HG02938 (cell line): ENCODE measurements around the gene L3MBTL4.
"Not testable (repeated sequence)": the region's sequence is repeated elsewhere in the genome, so short reads cannot be mapped to it uniquely, and the experiment has no call there.

Source experiments
- ATAC-seq: cut with Tn5 transposase; IDR thresholded peaks from one replicate; pipeline ENCODE4 v1.9.1; 2021; ENCODE audit warnings: mild to moderate bottlenecking, moderate library complexity; ENCODE audit not compliant: unreplicated experiment

Gene L3MBTL4

GRCh38 chr18:6054256-6054842 is 360.4 kb downstream of the L3MBTL4 start:
- no peak for ATAC-seq

- no peak for ATAC-seq
Measured at GRCh38 chr18:6052449-6052913, 362.2 kb downstream of the L3MBTL4 start.

GRCh38 chr18:6047596-6047995 is 367.1 kb downstream of the L3MBTL4 start:
- ATAC-seq, result not testable (repeated sequence)

GRCh38 chr18:6044773-6045172 is 369.9 kb downstream of the L3MBTL4 start:
- ATAC-seq, result no peak

- ATAC-seq, result no peak
Measured at GRCh38 chr18:6044319-6044718, 370.4 kb downstream of the L3MBTL4 start.

GRCh38 chr18:6039055-6039454 is 375.7 kb downstream of the L3MBTL4 start:
- ATAC-seq, result no peak

DNA sequence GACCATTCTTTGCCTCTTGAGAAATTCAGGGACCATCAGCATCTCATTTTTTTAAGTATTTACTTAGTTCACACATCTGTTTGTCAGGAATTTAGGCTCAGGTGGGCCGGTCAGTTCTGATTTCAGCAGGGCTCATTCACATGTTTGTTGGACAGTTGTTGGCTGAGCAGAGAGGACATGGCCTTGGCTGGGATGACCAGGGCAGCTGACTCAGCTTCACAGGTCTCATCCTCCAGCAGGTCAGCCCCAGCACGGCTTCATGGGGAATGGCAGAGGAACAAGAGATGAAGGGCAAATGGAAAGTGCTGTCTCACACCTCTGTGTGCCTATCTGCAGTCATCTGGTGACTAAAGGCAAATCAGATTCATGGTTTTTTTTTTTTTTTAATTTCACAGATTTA is 383.3 kb downstream of the L3MBTL4 start:
- no peak for ATAC-seq

GRCh38 chr18:6031002-6031401 is 383.7 kb downstream of the L3MBTL4 start:
- no peak for ATAC-seq

GRCh38 chr18:6024745-6025248 is 389.9 kb downstream of the L3MBTL4 start:
- ATAC-seq, result no peak

DNA sequence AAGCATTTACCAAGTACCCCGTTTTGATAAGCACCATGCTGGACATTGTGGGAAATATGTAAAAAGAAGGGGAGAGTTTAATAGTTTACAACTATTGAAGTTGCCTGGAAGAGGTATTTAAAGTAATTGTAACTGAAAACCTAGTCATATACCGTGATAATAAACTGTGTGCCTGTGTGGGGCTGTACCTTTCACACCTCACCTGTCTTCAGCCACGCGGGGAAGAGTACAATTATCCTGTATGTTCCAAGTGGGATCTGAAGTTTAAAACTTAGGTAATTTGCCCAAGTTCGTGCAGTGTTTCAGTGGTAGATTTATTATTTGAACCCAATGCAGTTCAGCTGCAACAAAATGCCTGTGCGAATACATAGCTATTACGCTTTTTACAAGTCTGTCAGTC is 391.2 kb downstream of the L3MBTL4 start:
- no peak for ATAC-seq

GRCh38 chr18:6022845-6023244 is 391.9 kb downstream of the L3MBTL4 start:
- ATAC-seq, result no peak

DNA sequence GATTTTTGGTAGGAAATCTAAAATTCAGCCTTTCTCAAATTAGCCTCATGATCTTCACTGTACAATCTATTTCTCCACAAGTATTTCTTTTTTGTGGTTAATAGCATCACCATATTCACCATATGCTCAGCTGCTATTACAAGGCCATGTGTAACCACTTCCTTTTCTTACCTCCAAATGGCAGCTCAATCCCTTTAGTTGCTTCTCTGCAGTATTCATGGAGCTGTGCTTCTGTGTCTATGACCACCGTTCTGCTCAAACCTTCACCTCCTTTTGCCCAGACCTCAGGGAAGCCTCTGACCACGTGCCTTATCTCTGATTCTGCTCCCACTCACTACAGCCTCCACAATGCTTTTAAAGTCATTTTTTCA is 392.7 kb downstream of the L3MBTL4 start:
- ATAC-seq, result peak; percentile 56

GRCh38 chr18:6021306-6022073 is 393.2 kb downstream of the L3MBTL4 start:
- ATAC-seq, result no peak

DNA sequence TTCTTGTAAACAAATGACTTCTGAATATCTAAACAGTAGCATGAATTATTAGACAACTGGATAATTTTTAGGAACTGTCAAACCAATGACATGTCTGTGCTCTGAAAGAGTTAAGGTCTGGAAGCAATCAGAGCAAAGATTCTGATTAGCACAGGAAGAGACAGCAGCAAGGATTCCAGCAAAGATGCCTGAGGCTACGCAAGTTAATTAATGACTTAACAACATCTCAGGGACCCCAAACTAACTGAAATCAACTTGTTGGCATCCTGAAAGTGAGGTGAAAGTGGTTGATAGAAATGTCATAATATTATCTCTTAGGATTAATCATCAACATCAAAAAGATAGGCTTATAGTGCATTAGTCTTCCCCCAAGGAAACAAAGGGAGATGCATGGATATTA is 396.0 kb downstream of the L3MBTL4 start:
- no peak for ATAC-seq

DNA sequence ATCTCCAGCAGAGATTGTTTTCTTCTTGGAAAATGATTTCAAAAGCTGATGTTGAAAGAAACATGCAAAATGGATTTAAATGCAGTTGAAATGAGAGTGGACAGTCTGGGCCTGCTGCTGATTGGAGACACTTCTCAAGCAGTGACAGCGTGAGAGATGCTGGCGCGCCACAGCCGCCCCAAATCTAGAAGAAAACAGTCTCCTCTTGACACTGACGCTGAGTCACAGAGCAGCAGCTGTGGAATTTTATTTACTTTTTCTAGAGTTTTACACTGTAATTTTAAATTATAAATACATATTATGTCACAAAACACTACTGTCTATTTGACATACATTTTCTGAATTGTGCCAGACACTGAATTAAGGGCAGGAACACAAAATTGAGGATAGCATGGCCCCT is 397.5 kb downstream of the L3MBTL4 start:
- no peak for ATAC-seq

DNA sequence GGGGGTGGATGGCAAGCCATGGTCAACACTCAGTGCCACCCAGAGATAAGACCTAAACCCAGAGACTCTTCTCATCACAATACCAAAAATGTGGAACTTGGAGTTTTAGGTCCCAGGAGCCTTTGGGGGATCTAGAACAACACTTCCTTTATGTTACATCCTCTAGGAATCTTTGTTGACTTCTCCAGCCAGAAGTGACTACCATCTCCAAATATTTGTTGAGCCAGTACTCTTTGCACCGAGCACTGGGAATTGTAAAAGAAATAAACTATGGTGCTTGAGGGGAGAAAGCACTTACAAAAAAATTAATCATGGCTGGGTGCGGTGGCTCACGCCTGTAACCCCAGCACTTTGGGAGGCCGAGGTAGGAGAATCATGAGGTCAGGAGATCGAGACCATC is 399.3 kb downstream of the L3MBTL4 start:
- ATAC-seq, result no peak

- no peak for ATAC-seq
Measured at GRCh38 chr18:6013171-6013810, 401.4 kb downstream of the L3MBTL4 start.

- no peak for ATAC-seq
Measured at GRCh38 chr18:6010921-6011320, 403.8 kb downstream of the L3MBTL4 start.

- ATAC-seq, result no peak
Measured at GRCh38 chr18:6010284-6010683, 404.4 kb downstream of the L3MBTL4 start.

DNA sequence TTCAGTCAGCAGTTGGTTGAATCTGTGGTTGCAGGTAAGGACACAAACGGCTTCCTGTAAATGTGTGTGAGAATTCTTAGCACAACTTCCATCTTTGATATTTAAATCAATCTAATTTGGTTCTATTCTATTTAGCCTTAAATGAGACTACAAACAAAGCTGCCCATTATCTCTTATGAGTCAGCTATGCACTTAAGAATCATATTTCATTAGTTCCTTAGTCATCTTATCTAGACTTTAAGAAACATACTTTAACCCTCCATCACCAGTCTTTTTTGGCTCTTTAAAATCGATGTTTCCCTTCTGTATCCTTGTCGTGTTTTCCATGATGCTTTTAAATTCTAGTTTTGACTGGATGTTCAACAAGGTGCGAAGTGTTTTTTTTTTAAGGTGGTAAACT is 405.0 kb downstream of the L3MBTL4 start:
- ATAC-seq, result no peak

GRCh38 chr18:6004683-6005082 is 410.0 kb downstream of the L3MBTL4 start:
- ATAC-seq, result peak; percentile 97

- peak; percentile 71 for ATAC-seq
Measured at GRCh38 chr18:6004119-6004518, 410.6 kb downstream of the L3MBTL4 start.
